Spinal cord (tissue), 10 donors: ENCODE results near the gene GPR89A. TPM values are rescaled to one million over a fixed set of nuclear protein-coding genes. Genes with fewer than 3 reads are reported as not detected.
"Not testable (repeated sequence)": the region's sequence is repeated elsewhere in the genome, so short reads cannot be mapped to it uniquely, and the experiment has no call there.

ENCODE experiments used
- DNase-seq, 6 donors: peaks; one replicate each; pipeline versions ENCODE4 v3.0.0 to v3.0.0-alpha.2; 2013 to 2015; ENCODE audit warnings: low spot score in 6 of 6, low read depth in 4 of 6
- H3K27ac ChIP-seq: one replicate; pipeline ENCODE4 v1.5.1; 2013; ENCODE audit warnings: low read depth, low read length, control low read depth
- H3K27me3 ChIP-seq: one replicate; pipeline ENCODE4 v1.6.1; 2013; ENCODE audit warnings: low read length; ENCODE audit not compliant: control insufficient read depth, insufficient read depth
- H3K36me3 ChIP-seq: one replicate; pipeline ENCODE4 v1.6.1; 2013; ENCODE audit warnings: low read length; ENCODE audit not compliant: control insufficient read depth, insufficient read depth
- H3K4me1 ChIP-seq: one replicate; pipeline ENCODE4 v1.6.1; 2013; ENCODE audit warnings: low read length; ENCODE audit not compliant: control insufficient read depth, insufficient read depth
- H3K4me3 ChIP-seq: one replicate; pipeline ENCODE4 v1.5.1; 2013; ENCODE audit warnings: low read depth, low read length, control low read depth
- H3K9me3 ChIP-seq: one replicate; pipeline ENCODE4 v1.6.1; 2013; ENCODE audit warnings: low read length; ENCODE audit not compliant: control insufficient read depth, insufficient read depth
- WGBS: methylation state at CpG from one replicate; pipeline ENCODE4 v1.1.5; 2013; ENCODE audit warnings: missing lambda C conversion rate; ENCODE audit not compliant: insufficient coverage; 5-methylcytosine and 5-hydroxymethylcytosine counted together
- long read RNA-seq, 4 donors: transcript quantifications; one replicate each; lab custom pipeline, GENCODE V29; 2026
- polyA plus RNA-seq, 2 donors: library from polyadenylated mRNA; unstranded; fragments of 120-200 nt; gene quantifications; one replicate each; pipeline ENCODE4 v1.2.1, GENCODE V29; 2013; ENCODE audit not compliant: insufficient read length in 2 of 2
- total RNA-seq, 2 donors: library from RNA; depleted of rRNA in 1 of 2; stranded (reverse); fragments of 120-200 nt in 1 of 2; fragments of >200 nt in 1 of 2; gene quantifications; one replicate each; pipeline versions ENCODE4 v1.2.3 to v1.2.4, GENCODE V29; 2013 to 2014
- donor health status: healthy.

The GPR89A gene
- total RNA-seq = 10 to 100 TPM; 37.4 to 48.1 TPM
- 10 to 100 TPM; 28.3 TPM for polyA plus RNA-seq
- long read RNA-seq, donor 1, transcript GPR89A-201 (14 exons, 2,120 nt) = major isoform, 9 of 11 reads
- long read RNA-seq, donor 1, partial matches to known transcripts = 0 of 11 reads
- long read RNA-seq, donor 1, other reads (novel, unspliced or antisense) = 0 of 11 reads
- long read RNA-seq, donor 2, partial matches to known transcripts = 0 of 5 reads
- long read RNA-seq, donor 2, other reads (novel, unspliced or antisense) = 0 of 5 reads
- long read RNA-seq, donor 3, partial matches to known transcripts = 0 of 2 reads
- long read RNA-seq, donor 3, other reads (novel, unspliced or antisense) = 0 of 2 reads
- long read RNA-seq, donor 4, partial matches to known transcripts = 0 of 2 reads
- long read RNA-seq, donor 4, other reads (novel, unspliced or antisense) = 0 of 2 reads

DNA sequence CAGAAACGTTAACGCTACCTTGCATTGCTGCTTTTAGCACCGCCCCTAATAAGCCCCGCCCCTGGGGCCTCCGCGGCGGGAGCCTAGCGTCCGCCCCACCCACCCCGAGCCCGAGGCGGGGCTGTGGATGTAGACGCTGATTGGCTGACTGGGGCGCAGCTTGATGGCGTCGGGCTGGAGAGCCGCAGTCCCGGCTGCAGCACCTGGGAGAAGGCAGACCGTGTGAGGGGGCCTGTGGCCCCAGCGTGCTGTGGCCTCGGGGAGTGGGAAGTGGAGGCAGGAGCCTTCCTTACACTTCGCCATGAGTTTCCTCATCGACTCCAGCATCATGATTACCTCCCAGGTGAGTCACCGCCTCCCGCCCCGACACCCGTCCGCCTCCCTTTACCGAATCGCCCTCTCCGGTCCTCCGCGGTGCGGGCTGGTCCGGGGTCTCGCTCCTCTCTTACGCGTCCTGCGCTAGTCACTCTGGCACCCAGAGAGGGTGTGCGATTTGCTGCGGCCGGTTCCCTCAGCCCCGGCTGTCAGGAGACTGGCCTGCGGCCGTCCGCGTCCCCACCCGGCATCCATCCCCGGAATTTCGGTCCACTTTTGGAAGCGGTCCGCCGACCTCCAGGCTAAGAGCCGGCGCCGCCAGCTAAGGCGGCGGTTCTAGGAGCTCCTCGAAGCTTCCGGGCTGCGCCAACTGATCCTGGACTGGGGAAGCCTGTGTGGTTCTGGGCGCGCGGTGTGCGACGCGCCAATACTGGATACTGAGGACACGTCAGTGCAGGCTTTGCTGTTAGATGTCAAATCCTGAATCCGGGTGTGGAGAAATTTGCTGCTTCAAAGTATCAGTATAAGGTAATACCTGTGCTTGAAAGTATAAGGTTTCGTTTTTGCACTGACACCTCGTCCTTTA lies at the start of gene GPR89A:
TSS of gene GPR89A (plus strand) at position 156 of the 901 bp plus-strand sequence. CDS start at position 302, 146 bp downstream.
- H3K4me3 ChIP-seq = peak within 1 kb of the TSS; percentile 78
- DNase-seq = peak; percentile 54 to 98 (median 86)
- WGBS = 0% methylated on average over 27 of the region's 71 CpGs

DNA sequence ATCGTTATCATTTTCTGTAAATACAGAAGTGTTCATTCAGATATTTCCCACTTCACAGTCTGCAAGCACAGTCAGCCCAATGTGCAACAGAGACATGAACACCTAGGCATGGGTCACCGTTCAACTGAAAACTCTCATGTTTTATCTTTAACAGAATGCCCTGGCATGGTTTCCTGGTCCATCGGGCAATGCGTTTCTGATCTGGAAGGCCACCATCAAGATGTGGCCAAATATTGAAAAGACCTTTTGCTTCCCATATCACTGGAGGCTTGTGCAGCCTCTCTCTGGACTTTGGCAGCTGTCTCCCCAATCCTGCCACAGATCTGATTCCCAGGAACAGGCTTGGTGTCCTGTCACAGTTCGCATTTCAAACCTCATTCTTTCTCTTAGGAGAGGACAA lies 21.0 kb upstream of the GPR89A start:
- DNase-seq, H3K4me3 ChIP-seq, H3K4me1 ChIP-seq, H3K9me3 ChIP-seq, H3K27ac ChIP-seq, H3K27me3 ChIP-seq, H3K36me3 ChIP-seq: not testable (repeated sequence)
- 100% methylated on average over 1 of the region's 5 CpGs for WGBS

More for the DNA sequence above, at the start of gene GPR89A:
- not testable (repeated sequence) for H3K9me3 ChIP-seq, H3K4me1 ChIP-seq, H3K27me3 ChIP-seq, H3K36me3 ChIP-seq
- H3K27ac ChIP-seq = peak within 1 kb of the TSS; percentile 69

DNA sequence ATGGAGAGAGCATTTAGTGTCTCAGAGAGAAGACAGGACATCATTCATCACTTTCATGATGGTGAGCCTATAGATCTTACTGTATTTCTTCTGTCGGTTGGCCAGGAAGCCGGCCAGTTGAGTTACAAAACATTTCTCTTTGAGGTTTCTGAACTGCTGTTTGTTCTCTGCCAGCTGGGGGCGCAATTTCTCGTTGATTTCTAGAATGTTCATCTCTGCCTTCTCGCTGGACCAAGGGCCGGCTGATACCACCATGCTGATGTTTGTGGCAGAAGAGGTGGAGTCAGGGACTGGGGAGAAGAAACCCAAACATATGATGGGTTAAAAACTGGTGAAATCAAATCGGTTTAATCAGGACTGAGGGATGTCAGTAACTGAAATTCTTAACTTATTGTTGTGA lies 17.0 kb upstream of the GPR89A start:
- not testable (repeated sequence) for H3K4me3 ChIP-seq, H3K4me1 ChIP-seq, H3K27ac ChIP-seq, H3K27me3 ChIP-seq, H3K9me3 ChIP-seq, H3K36me3 ChIP-seq, DNase-seq
- WGBS = no CpG with 5 or more reads among the region's 7 CpGs

DNA sequence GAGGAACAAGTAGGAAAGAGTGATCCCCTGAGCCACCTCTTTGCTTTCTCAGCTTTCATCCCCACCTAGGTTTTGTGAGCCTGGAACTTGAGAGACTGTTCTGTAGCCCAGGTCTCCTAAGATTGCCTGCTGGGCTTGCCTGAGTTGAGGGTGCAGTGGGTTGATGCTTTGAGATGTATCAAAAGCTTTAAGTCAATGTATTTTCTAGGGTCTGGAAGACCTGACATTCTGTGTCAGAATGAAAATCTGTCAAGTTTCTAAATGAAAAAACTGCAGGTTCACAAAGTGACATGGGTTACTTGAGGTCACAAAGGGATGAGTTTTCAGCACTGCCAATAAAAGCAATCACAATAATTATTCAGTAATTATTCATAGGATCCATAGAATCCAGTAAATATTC lies 15.4 kb upstream of the GPR89A start:
- not testable (repeated sequence) for H3K27me3 ChIP-seq, DNase-seq, H3K36me3 ChIP-seq, H3K4me3 ChIP-seq, H3K9me3 ChIP-seq, H3K27ac ChIP-seq, H3K4me1 ChIP-seq

DNA sequence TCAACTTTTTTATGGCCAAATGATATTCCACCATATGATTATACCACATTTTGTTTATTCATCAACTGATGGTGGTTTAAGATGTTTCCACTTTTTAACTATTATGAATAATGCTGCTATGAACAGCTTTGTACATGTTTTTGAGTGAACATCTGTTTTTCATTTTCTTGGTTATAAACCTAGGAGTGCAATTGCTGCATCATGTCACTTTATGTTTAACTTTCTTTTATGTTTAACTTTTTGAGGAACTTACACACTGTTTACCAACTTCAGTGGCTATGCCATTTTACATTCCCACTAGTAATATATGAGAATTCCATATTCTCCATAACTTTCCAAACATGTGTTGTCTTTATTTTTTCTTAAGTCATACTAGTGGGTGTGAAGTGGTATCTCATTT lies 12.4 kb upstream of the GPR89A start:
- not testable (repeated sequence) for H3K9me3 ChIP-seq, DNase-seq

DNA sequence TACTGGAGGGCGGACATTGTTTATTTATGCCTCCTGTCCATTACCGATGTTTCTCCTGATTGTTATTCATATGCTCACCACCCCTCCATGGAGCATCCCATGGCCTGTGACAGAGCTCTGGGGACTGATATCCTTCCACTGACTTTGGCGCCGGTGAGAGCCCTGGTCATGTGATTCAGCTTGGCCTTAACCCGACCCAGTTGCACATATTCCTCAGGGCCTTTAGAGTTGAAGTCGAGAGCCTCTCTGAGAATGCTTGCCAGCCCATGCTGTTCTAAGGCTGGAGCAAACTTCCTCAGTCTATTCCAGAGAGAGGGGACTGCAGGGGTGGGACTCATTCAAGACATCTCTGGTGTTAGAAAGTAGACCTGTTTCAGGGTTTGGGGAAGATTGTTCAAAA lies 11.6 kb upstream of the GPR89A start:
- H3K9me3 ChIP-seq, H3K4me1 ChIP-seq, H3K4me3 ChIP-seq, DNase-seq, H3K36me3 ChIP-seq, H3K27ac ChIP-seq, H3K27me3 ChIP-seq: not testable (repeated sequence)
- WGBS = 71% methylated on average over 5 of the region's 6 CpGs

More for the DNA sequence above, 12.4 kb upstream of the GPR89A start:
- not testable (repeated sequence) for H3K27me3 ChIP-seq, H3K4me1 ChIP-seq, H3K36me3 ChIP-seq, H3K4me3 ChIP-seq, H3K27ac ChIP-seq

DNA sequence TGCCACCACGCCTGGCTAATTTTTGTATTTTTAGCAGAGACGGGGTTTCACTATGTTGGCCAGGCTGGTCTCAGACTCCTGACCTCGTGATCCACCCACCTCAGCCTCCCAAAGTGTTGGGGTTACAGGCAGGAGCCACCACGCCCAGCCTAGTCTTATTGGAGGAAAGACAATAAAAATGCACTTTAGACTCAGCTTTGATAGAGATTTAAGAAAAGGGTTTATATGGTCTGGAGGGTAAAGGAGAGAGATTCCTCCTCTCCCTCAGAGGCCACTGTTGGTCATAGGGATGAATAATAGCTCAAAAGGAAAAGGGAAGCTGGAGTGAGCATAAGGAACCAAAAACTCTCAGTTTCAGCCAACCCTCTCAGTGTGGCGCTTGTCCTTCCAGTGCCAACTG lies 8.4 kb upstream of the GPR89A start:
- H3K9me3 ChIP-seq, H3K4me1 ChIP-seq, H3K27me3 ChIP-seq, H3K4me3 ChIP-seq, H3K36me3 ChIP-seq, DNase-seq, H3K27ac ChIP-seq: not testable (repeated sequence)
- no CpG with 5 or more reads among the region's 5 CpGs for WGBS

DNA sequence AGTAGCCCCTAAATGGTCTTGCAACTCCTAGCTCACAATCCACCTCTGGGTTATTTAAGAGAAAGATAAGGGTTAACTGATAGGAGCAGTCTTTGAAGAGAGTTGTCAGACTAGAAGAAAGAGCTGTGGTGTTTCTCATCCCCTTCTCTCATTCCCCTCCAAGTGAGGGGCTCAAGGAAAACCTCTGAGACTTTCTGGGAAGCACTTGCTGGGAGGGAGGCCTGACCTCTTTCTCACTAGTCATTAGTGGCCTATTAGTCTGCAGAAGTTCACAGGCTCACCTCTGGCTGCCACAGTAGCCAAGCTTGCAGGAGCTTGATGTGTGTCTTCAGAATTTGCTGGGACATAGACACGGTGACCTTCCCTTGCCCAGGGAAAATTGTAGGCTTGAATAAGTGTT lies 6.2 kb upstream of the GPR89A start:
- no CpG with 5 or more reads among the region's 1 CpG for WGBS

DNA sequence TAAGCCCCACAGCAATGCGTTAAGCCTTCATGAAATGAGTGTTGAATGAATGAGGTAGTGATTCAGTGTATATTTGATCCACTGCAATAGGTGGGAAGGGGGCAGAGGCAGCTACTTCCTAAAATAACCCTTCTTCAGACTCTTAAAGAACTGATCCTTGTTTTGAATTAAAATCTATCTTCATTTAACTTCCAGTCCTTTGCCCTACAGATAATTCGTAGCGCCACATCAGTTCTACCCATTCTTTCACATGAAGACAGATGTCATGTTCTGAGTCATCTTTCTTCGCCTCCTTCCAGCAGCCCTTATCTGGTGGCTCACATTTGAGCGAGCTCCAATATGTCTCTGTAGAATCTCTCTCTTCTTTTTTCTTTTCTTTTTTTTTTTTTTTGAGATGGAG lies 948 bp upstream of the GPR89A start:
- not testable (repeated sequence) for H3K4me1 ChIP-seq, DNase-seq, H3K4me3 ChIP-seq, H3K27me3 ChIP-seq, H3K9me3 ChIP-seq, H3K36me3 ChIP-seq, H3K27ac ChIP-seq
- WGBS = 100% methylated on average over 2 of the region's 5 CpGs

More for the DNA sequence above, 6.2 kb upstream of the GPR89A start:
- Histone ChIP-seq H3K9me3 (no peaks in the 10 kb centered on the region), H3K27me3 (no peaks in the 10 kb centered on the region), H3K4me1 (no peaks in the 10 kb centered on the region), H3K4me3 (no peak overlapping the region), H3K27ac (no peak overlapping the region), H3K36me3 (no peaks in the 10 kb centered on the region)
- no peak for DNase-seq

DNA sequence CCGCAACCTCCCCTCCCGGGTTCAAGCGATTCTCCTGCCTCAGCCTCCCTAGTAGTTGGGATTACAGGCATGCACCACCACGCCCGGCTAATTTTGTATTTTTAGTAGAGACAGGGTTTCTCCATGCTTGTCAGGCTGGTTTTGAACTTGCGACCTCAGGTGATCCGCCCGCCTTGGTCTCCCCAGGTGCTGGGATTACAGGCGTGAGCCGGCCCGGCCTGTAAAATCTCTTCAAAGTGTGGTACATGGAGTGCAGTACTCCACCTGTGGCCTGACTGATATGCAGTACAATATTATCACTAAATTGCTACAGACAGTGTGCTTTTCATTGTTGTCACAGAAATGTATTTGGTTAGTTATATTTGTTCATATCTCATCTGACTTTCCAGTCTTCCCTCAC lies 499 bp upstream of the GPR89A start:
- WGBS = no CpG with 5 or more reads among the region's 11 CpGs
- H3K9me3 ChIP-seq, H3K4me3 ChIP-seq, H3K4me1 ChIP-seq, H3K27me3 ChIP-seq, H3K27ac ChIP-seq, H3K36me3 ChIP-seq, DNase-seq: not testable (repeated sequence)
